Type B pancreatic cell (in vitro differentiated cells): ENCODE data around the gene GOLGA8N. TPM values are rescaled to one million over a fixed set of nuclear protein-coding genes. Genes with fewer than 3 reads are reported as not detected.

Experiments used
- DNase-seq: peaks from one replicate; pipeline ENCODE4 v3.0.0; 2021; ENCODE audit warnings: mixed read lengths; ENCODE audit not compliant: unreplicated experiment; ENCODE audit errors: extremely low spot score
- H3K27ac Mint-ChIP-seq: 2 replicates; pipeline ENCODE4 v1.8.0; 2021; ENCODE audit warnings: mild to moderate bottlenecking, mixed read lengths
- H3K27me3 Mint-ChIP-seq: 2 replicates; pipeline ENCODE4 v1.8.0; 2021; ENCODE audit warnings: mixed read lengths
- H3K36me3 Mint-ChIP-seq: 2 replicates; pipeline ENCODE4 v1.8.0; 2021; ENCODE audit warnings: mixed read lengths
- H3K4me1 Mint-ChIP-seq: one replicate; pipeline ENCODE4 v1.8.0; 2021; ENCODE audit warnings: mixed read lengths; ENCODE audit not compliant: unreplicated experiment
- H3K4me3 Mint-ChIP-seq: 2 replicates; pipeline ENCODE4 v1.8.0; 2021; ENCODE audit warnings: mild to moderate bottlenecking, mixed read lengths
- H3K9me3 Mint-ChIP-seq: 2 replicates; pipeline ENCODE4 v1.8.0; 2021; ENCODE audit warnings: mixed read lengths
- CTCF ChIP-seq: fragments of 200-600 bp; sonication (generic); conservative IDR thresholded peaks from 2 replicates; pipeline ENCODE4 v1.5.0; 2021; ENCODE audit warnings: antibody characterized with exemption, mild to moderate bottlenecking
- total RNA-seq: library from RNA; stranded (reverse); gene quantifications from 2 replicates; pipeline ENCODE4 v1.2.1, GENCODE V29; 2021; ENCODE audit warnings: low replicate concordance

Gene GOLGA8N
- total RNA-seq, 1 donor from 2014 or later, result 3.9 TPM

- Mint-ChIP-seq H3K4me3 (no peak overlapping the region), H3K36me3 (no peaks in the 10 kb centered on the region), H3K4me1 (peaks cover 19% of the 10 kb centered on the region), H3K27ac (no peak overlapping the region), H3K27me3 (no peaks in the 10 kb centered on the region), H3K9me3 (no peaks in the 10 kb centered on the region)
- DNase-seq, result no peak
- no peak for TF ChIP-seq CTCF
Observed at GRCh38 chr15:32656091-32656490, 62.8 kb downstream of the GOLGA8N start.

- TF ChIP-seq CTCF, result no peak
- Mint-ChIP-seq H3K27me3 (no peaks in the 10 kb centered on the region), H3K4me1 (peaks cover 19% of the 10 kb centered on the region), H3K27ac (no peak overlapping the region), H3K9me3 (no peaks in the 10 kb centered on the region), H3K36me3 (no peaks in the 10 kb centered on the region), H3K4me3 (no peak overlapping the region)
- DNase-seq, result no peak
Observed at GRCh38 chr15:32656496-32656895, 63.2 kb downstream of the GOLGA8N start.

Other genes starting within 250 kb of the GOLGA8N start
- 0.77 TPM in 1 of 2 replicates, not detected in the other for gene GOLGA8K, start 190.2 kb upstream of the GOLGA8N start, total RNA-seq
- 0.79 and 1.6 TPM in 2 replicates for gene GOLGA8O, start 137.8 kb upstream of the GOLGA8N start, total RNA-seq
- 21.7 and 52.6 TPM in 2 replicates for gene ARHGAP11A, start 22.0 kb downstream of the GOLGA8N start, total RNA-seq
- gene SCG5, start 48.3 kb downstream of the GOLGA8N start, total RNA-seq, result 93.1 and 127 TPM in 2 replicates
- 2.5 and 56.6 TPM in 2 replicates for gene GREM1, start 124.5 kb downstream of the GOLGA8N start, total RNA-seq